ENCODE data around the gene FAM89B.
A peak's percentile ranks its signal among the peaks of the same experiment; 100 is the strongest.

The FAM89B gene

DNA sequence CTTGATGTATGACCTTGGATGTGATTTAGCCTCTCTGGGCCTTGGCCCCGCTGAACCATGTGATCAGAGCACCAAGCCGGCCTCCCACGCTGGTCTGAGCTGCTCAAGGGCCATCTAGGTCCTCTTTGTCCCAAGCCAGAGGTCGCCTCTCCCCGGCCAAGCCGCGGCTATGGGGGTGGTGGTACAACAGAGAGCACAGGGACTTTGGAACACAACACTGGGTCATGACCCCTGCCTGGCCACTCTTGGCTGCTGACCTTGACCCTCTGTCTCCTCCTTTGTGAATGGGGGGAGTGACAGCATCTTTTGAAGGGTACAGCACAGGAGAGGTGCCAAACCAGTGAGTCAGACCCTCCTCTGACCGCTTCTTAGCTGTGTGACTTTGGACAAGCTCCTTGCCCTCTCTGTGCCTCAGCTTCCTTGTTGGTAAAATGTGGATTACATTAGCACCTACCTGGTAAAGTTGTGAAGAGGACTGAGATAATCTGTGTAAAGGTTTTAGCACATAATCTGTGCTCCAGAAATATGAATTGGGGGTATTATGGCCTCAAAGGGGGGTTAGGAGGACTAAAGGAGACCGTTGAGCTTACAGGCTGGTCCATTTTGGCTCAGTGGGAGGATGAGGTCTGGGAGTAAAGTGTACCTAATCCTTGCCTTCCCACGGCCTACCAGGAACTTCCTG, 42.7 kb upstream of the FAM89B start:
- Histone ChIP-seq H3K4me1 (ENCODE audit: low read depth, poor library complexity, severe bottlenecking) (peaks cover 4% of the 10 kb centered on the region), H4K20me1 (ENCODE audit: insufficient read depth) (no peaks in the 10 kb centered on the region), H3K27me3 (ENCODE audit: insufficient read depth, low read depth) (no peaks in the 10 kb centered on the region), H3K4me2 (no peak overlapping the region), H3K4me3 (IDR thresholded peaks at IDR 0.05; ENCODE audit: insufficient read depth, low read depth, low read length) (no peak overlapping the region), H2AFZ (ENCODE audit: low read depth) (no peak overlapping the region), H3K36me3 (ENCODE audit: insufficient read depth) (no peaks in the 10 kb centered on the region; the same call in 1 of the 2 replicates), H3K79me2 (ENCODE audit: insufficient read depth, low read depth) (peaks cover 16% of the 10 kb centered on the region; the same call in 1 of the 2 replicates), H3K9ac (no peak overlapping the region), H3K27ac (no peak overlapping the region)
- TF ChIP-seq, protein P1, sequence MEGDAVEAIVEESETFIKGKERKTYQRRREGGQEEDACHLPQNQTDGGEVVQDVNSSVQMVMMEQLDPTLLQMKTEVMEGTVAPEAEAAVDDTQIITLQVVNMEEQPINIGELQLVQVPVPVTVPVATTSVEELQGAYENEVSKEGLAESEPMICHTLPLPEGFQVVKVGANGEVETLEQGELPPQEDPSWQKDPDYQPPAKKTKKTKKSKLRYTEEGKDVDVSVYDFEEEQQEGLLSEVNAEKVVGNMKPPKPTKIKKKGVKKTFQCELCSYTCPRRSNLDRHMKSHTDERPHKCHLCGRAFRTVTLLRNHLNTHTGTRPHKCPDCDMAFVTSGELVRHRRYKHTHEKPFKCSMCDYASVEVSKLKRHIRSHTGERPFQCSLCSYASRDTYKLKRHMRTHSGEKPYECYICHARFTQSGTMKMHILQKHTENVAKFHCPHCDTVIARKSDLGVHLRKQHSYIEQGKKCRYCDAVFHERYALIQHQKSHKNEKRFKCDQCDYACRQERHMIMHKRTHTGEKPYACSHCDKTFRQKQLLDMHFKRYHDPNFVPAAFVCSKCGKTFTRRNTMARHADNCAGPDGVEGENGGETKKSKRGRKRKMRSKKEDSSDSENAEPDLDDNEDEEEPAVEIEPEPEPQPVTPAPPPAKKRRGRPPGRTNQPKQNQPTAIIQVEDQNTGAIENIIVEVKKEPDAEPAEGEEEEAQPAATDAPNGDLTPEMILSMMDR (conservative IDR thresholded peaks at IDR 0.05; ENCODE audit: low read depth, low read length) = no peak

DNA sequence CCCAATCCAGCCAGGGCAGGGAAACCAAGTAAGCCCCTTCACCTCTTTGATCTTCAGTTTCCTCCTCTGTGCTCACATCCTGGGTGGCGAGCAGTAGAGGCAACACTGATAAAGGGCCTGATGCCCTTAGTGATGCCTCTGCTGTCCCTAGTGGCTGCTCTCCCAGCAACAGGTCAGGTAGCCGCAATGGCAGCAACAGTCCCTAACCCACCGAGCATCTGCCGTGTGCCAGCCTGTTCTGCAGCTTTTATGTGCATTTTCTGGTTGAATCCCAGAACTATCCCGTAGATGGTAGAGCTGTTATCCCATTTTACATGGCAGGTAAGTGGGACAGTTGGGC, 42.2 kb upstream of the FAM89B start:
- Histone ChIP-seq H3K27me3 (ENCODE audit: insufficient read depth, low read depth) (no peaks in the 10 kb centered on the region), H3K4me3 (IDR thresholded peaks at IDR 0.05; ENCODE audit: insufficient read depth, low read depth, low read length) (no peak overlapping the region), H2AFZ (ENCODE audit: low read depth) (no peak overlapping the region), H3K27ac (no peak overlapping the region), H3K4me1 (ENCODE audit: low read depth, poor library complexity, severe bottlenecking) (peaks cover 4% of the 10 kb centered on the region), H4K20me1 (ENCODE audit: insufficient read depth) (no peaks in the 10 kb centered on the region), H3K4me2 (no peak overlapping the region), H3K9ac (no peak overlapping the region), H3K79me2 (ENCODE audit: insufficient read depth, low read depth) (peaks cover 15% of the 10 kb centered on the region; the same call in 1 of the 2 replicates), H3K36me3 (ENCODE audit: insufficient read depth) (no peaks in the 10 kb centered on the region; the same call in 1 of the 2 replicates)
- TF ChIP-seq, protein P1 (conservative IDR thresholded peaks at IDR 0.05; ENCODE audit: low read depth, low read length) = peak; percentile 42; the same call in 1 of the 2 replicates

DNA sequence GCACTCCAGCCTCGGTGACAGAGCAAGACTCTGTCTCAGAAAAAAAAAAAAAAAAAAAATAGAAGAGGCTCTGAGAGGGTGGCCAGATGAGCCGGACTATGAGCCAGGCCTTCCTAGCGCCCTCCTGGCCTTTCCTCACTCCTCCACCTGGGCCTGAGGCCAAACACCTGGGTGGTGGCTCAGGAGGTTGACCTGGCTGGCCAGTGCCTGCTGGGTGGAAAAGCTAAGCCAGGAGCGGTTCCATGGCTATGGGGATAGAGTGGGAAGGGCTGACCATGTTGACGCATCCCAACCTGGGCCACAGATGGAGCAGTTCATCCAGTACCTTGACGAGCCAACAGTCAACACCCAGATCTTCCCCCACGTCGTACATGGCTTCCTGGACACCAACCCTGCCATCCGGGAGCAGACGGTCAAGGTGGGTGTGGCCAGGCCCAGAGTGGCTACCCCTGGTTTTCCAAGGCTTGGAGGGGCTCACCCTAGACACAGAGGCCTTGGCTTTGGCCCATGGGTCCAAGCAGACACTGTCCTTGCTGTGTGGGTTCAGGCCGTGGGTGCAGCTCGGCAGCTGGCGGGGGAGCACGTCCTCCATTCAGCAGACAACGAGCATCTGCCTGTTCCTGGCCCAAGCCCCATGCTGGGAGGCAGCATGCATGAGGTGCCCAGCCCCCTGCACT, 39.8 kb upstream of the FAM89B start:
- TF ChIP-seq, protein P1 (conservative IDR thresholded peaks at IDR 0.05; ENCODE audit: low read depth, low read length) = no peak
- no peak overlapping the region for H3K27ac ChIP-seq
- H3K4me1 ChIP-seq (ENCODE audit: low read depth, poor library complexity, severe bottlenecking) = peaks cover 8% of the 10 kb centered on the region
- no peak overlapping the region for H2AFZ ChIP-seq (ENCODE audit: low read depth)
- no peaks in the 10 kb centered on the region for H4K20me1 ChIP-seq (ENCODE audit: insufficient read depth)
- H3K36me3 ChIP-seq (ENCODE audit: insufficient read depth) = no peaks in the 10 kb centered on the region
- H3K27me3 ChIP-seq (ENCODE audit: insufficient read depth, low read depth) = no peaks in the 10 kb centered on the region
- H3K4me3 ChIP-seq (IDR thresholded peaks at IDR 0.05; ENCODE audit: insufficient read depth, low read depth, low read length) = no peak overlapping the region
- no peak overlapping the region for H3K9ac ChIP-seq
- no peak overlapping the region for H3K4me2 ChIP-seq
- no peaks in the 10 kb centered on the region for H3K79me2 ChIP-seq (ENCODE audit: insufficient read depth, low read depth)

DNA sequence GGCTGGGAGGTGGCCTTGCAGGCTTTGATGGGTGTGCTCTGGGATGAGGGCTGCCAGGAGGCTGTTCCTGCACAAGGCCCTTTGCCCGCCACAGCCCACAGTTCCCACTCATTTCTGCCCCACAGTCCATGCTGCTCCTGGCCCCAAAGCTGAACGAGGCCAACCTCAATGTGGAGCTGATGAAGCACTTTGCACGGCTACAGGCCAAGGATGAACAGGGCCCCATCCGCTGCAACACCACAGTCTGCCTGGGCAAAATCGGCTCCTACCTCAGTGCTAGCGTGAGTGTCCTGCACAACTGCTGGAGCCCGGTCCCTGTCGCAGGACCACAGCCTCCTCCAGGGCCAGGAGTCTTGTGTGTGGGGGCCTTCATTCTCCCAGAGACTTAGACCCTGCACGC, 37.2 kb upstream of the FAM89B start:
- TF ChIP-seq, protein P1 (conservative IDR thresholded peaks at IDR 0.05; ENCODE audit: low read depth, low read length) = no peak
- Histone ChIP-seq H3K4me2 (no peak overlapping the region), H3K27me3 (ENCODE audit: insufficient read depth, low read depth) (no peaks in the 10 kb centered on the region), H3K9ac (no peak overlapping the region), H3K79me2 (ENCODE audit: insufficient read depth, low read depth) (no peaks in the 10 kb centered on the region), H3K4me1 (ENCODE audit: low read depth, poor library complexity, severe bottlenecking) (peaks cover 12% of the 10 kb centered on the region), H4K20me1 (ENCODE audit: insufficient read depth) (no peaks in the 10 kb centered on the region), H3K27ac (no peak overlapping the region), H2AFZ (ENCODE audit: low read depth) (no peak overlapping the region), H3K36me3 (ENCODE audit: insufficient read depth) (no peaks in the 10 kb centered on the region), H3K4me3 (IDR thresholded peaks at IDR 0.05; ENCODE audit: insufficient read depth, low read depth, low read length) (no peak overlapping the region)

Data from KMS-11 (cell line).